Activated CD8-positive, alpha-beta memory T cell treated with anti-CD3 and anti-CD28 coated beads for 1 hour (primary cell): Measurements from ENCODE around the gene PPRC1.
"Not testable (repeated sequence)": the region's sequence is repeated elsewhere in the genome, so short reads cannot be mapped to it uniquely, and the experiment has no call there.

ENCODE experiments used
- DNase-seq, 2 donors: peaks; one replicate each; pipeline ENCODE4 v3.0.0-alpha.2; 2020; ENCODE audit warnings: low read depth in 1 of 2; ENCODE audit errors: extremely low read depth in 1 of 2

PPRC1 gene

DNA sequence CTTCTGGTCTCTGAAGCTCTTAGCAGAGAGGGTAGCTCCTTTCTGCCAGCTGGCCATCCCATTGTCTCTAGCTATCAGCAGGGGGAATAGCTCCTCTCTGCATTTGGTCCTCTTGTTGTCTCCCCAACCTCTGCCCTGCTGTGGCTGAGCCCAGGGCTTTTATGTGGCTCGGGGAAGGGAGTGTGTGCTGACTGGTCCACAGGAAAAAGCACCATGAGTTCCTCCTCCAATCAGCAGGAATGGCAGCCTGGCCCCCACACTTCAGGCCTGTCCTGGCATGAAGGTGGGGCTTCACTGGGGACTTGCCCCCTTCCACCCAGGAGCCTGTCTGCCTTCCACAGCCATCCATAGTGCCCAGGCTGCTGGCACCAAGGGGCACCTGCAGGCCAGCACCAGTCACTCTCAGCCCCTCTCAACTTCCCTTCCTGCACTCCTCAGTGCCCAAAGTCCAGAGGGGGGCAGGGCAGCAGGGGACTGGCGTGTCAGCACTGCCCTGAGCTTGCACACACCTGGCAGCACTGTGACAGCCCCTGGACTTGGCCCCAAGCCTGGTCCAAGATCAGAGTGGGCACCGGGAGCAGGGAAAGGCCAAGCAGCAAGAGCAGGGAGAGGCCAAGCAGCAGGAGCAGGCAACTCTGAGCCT, 55.6 kb downstream of the PPRC1 start:
- no peak for DNase-seq

DNA sequence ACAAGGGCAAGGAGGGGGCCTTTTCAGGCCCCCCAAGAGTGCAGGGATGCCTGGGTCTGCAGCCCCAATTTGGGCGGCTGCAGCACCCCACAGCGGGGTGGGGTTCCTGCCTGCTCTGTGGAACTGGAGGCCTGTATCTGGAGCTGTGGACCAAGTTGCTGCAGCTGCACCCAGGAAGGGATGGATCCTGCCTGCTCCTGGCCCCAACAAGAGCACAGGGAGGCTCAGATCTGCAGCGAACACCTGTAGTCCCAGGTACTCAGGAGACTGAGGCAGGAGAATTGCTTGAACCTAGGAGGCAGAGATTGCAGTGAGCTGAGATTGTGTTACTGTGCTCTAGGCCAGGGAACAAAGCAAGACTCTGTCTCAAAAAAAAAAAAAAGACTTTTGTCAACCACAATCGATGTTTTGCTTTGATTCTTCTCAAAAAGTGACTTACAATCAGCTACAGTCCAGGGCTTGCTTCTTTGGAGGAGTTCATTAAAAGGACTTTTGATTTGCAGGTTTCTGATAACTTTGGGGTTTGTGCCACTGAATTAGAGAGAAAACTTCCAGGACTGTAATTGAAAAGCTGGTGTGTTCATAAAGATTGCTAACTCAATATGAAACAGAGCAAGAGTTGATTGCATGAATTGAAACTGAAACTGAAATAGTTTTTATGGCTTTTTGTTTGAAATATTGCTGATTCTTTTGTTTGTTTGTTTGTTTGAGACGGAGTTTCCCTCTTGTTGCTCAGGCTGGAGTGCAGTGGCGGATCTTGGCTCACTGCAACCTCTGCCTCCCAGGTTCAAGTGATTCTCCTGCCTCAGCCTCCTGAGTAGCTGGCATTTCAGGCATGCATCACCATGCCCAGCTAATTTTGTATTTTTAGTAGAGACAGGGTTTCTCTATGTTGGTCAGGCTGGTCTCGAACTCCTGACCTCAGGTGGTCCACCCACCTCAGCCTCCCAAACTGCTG, 56.4 kb downstream of the PPRC1 start:
- not testable (repeated sequence) for DNase-seq

DNA sequence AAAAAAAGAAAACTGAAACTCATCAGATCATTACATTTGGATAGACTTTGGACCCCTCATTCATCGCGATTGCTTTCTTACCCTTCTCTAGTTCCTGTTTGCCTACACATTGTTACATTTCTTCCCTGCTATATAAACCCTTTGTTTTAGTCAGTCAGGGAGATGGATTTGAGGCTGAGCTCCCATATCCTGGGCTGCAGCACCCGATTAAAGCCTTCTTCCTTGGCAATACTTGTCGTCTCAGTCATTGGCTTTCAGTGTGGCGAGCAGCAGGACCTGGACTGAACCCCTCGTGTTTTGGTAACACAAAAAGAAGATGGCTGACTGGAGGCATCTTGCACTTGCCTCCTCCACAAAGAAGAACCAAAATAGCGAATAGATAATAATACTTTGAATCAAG, 59.1 kb downstream of the PPRC1 start:
- no peak for DNase-seq

DNA sequence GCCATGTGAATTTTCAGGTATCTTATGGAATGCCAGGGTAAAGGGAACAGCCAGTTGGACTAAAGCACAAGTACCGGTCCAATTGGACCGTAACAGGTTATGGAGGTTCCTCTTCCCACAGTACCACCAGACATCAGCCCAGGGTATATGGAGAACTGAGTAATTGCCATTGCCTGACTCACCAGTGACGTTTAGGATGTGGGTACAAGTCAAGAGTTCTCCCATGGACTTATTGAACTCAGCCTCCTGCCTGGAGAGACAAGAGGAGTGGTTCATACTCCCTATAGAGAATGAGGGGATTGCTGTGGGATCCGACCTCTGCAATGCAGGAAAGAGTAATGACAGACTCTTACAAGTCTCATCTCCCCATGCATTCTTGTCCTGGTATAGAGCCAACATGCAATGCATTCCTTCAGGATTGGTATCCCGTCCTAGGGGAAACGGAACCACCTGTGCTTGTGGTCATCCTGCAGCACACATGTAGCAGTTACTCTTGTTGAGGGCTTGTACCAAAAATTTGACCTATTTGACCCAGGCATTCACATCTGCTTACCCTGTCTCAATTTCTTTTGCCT, 62.5 kb downstream of the PPRC1 start:
- no peak for DNase-seq

DNA sequence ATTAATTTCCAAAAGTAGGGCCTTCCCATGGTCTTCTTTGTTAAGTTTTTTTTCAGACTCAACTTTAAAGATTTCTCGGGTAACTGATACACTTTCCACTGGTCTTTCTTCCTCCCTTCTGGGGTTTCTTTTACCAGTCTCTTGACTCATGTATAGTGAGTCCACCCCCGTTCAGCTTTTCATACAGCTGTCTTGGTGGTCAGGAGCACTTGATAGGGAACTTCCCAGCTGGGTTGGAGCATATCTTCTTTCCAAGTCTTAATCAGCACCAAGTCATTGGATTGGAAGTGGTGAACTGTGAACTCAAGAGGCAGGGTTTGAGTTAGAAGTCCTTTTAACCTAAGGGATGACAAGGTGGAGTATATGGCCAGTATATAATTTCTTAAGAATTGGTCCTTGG, 64.1 kb downstream of the PPRC1 start:
- DNase-seq, result no peak

DNA sequence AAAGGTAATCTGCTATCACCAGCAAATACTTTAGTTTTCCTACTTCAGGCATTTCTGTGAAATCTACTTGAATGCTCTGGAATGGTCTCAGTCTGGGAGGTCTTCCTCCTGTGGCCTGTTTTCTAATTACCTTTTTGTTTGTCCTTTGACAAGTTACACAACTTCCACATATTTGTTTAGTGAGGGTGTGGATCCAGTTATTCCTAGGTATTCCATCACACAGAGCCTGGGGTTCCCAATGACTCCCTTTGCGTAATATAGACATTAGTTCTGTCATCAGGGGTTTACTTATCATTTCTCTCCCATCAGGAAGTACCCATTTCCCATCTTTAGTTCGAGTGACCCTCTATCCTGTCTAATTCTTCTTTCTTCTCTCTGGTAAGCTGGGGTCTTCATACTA, 65.2 kb downstream of the PPRC1 start:
- DNase-seq, result no peak
